ENCODE results near the gene FAM229A. TPM values are rescaled to one million over a fixed set of nuclear protein-coding genes. Genes with fewer than 3 reads are reported as not detected.

The FAM229A gene
- total and polyA plus RNA-seq, 9 of the 15 experiments (the other 6 are each of a cell fraction or from before 2014, with no cell fraction given), result 0.04 to 21.6 (median 7.4) TPM

- TF ChIP-seq, protein P1, sequence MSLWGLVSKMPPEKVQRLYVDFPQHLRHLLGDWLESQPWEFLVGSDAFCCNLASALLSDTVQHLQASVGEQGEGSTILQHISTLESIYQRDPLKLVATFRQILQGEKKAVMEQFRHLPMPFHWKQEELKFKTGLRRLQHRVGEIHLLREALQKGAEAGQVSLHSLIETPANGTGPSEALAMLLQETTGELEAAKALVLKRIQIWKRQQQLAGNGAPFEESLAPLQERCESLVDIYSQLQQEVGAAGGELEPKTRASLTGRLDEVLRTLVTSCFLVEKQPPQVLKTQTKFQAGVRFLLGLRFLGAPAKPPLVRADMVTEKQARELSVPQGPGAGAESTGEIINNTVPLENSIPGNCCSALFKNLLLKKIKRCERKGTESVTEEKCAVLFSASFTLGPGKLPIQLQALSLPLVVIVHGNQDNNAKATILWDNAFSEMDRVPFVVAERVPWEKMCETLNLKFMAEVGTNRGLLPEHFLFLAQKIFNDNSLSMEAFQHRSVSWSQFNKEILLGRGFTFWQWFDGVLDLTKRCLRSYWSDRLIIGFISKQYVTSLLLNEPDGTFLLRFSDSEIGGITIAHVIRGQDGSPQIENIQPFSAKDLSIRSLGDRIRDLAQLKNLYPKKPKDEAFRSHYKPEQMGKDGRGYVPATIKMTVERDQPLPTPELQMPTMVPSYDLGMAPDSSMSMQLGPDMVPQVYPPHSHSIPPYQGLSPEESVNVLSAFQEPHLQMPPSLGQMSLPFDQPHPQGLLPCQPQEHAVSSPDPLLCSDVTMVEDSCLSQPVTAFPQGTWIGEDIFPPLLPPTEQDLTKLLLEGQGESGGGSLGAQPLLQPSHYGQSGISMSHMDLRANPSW (CRISPR knock-in tag; IDR thresholded peaks at IDR 0.05), result no peak
- no peak for TF ChIP-seq CHD1 (IDR thresholded peaks at IDR 0.05; ENCODE audit: low read length)
- TF ChIP-seq ZNF785 (CRISPR knock-in tag; IDR thresholded peaks at IDR 0.05), result no peak
- TF ChIP-seq ZNF512 (tag; IDR thresholded peaks at IDR 0.05), result peak; percentile 40; the same call in 1 of the 2 replicates
- TF ChIP-seq, protein P2, sequence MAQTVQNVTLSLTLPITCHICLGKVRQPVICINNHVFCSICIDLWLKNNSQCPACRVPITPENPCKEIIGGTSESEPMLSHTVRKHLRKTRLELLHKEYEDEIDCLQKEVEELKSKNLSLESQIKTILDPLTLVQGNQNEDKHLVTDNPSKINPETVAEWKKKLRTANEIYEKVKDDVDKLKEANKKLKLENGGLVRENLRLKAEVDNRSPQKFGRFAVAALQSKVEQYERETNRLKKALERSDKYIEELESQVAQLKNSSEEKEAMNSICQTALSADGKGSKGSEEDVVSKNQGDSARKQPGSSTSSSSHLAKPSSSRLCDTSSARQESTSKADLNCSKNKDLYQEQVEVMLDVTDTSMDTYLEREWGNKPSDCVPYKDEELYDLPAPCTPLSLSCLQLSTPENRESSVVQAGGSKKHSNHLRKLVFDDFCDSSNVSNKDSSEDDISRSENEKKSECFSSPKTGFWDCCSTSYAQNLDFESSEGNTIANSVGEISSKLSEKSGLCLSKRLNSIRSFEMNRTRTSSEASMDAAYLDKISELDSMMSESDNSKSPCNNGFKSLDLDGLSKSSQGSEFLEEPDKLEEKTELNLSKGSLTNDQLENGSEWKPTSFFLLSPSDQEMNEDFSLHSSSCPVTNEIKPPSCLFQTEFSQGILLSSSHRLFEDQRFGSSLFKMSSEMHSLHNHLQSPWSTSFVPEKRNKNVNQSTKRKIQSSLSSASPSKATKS (CRISPR knock-in tag; IDR thresholded peaks at IDR 0.05), result no peak
- TF ChIP-seq, protein P3, sequence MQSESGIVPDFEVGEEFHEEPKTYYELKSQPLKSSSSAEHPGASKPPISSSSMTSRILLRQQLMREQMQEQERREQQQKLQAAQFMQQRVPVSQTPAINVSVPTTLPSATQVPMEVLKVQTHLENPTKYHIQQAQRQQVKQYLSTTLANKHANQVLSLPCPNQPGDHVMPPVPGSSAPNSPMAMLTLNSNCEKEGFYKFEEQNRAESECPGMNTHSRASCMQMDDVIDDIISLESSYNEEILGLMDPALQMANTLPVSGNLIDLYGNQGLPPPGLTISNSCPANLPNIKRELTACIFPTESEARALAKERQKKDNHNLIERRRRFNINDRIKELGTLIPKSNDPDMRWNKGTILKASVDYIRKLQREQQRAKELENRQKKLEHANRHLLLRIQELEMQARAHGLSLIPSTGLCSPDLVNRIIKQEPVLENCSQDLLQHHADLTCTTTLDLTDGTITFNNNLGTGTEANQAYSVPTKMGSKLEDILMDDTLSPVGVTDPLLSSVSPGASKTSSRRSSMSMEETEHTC (IDR thresholded peaks at IDR 0.05), result no peak
- no peak for TF ChIP-seq MCM5 (IDR thresholded peaks at IDR 0.05; ENCODE audit: low read depth)
- TF ChIP-seq ZNF717 (CRISPR knock-in tag; IDR thresholded peaks at IDR 0.05), result no peak
- TF ChIP-seq TCFL5 (CRISPR knock-in tag; conservative IDR thresholded peaks at IDR 0.05), result no peak
- no peak for TF ChIP-seq MYNN (IDR thresholded peaks at IDR 0.05)
- TF ChIP-seq MYNN (CRISPR knock-in tag; IDR thresholded peaks at IDR 0.05), result no peak
- no peak for TF ChIP-seq HNRNPL (IDR thresholded peaks at IDR 0.05; ENCODE audit: low read depth, low read length)
- TF ChIP-seq E2F1 (CRISPR knock-in tag; IDR thresholded peaks at IDR 0.05), result no peak
- no peak for TF ChIP-seq MLX (CRISPR knock-in tag; conservative IDR thresholded peaks at IDR 0.05)
- TF ChIP-seq IRF2 (CRISPR knock-in tag; IDR thresholded peaks at IDR 0.05), result no peak
- no peak for TF ChIP-seq ZNF740 (CRISPR knock-in tag; IDR thresholded peaks at IDR 0.05)
- no peak for TF ChIP-seq ZNF740 (tag; IDR thresholded peaks at IDR 0.05)
Observed at GRCh38 chr1:32400876-32401631, 38.8 kb upstream of the FAM229A start (continued).

Data from K562 (cell line).